Upper lobe of left lung (tissue), 6 donors: ENCODE results near the gene PARD3B. TPM values are rescaled to one million over a fixed set of nuclear protein-coding genes. Genes with fewer than 3 reads are reported as not detected.

Source experiments
- ATAC-seq, 2 donors: fragments of 200-7000 bp; cut with Tn5 transposase; one replicate each; pipeline ENCODE4 v1.9.1; 2022; ENCODE audit warnings: mild to moderate bottlenecking in 2 of 2, moderate library complexity in 2 of 2; ENCODE audit not compliant: low FRiP score in 2 of 2
- DNase-seq, 2 donors: peaks; one replicate each; pipeline ENCODE4 v3.0.0-alpha.2; 2019 to 2020
- H3K27ac ChIP-seq, 4 donors: fragments of 200-600 bp; sonication (generic); one replicate each; pipeline ENCODE4 v1.5.1; 2016 to 2019
- H3K27me3 ChIP-seq, 4 donors: fragments of 200-600 bp; sonication (generic); one replicate each; pipeline ENCODE4 v1.5.1; 2017 to 2019
- H3K36me3 ChIP-seq, 4 donors: fragments of 200-600 bp; sonication (generic); one replicate each; pipeline ENCODE4 v1.5.1; 2016 to 2019
- H3K4me1 ChIP-seq, 4 donors: fragments of 200-600 bp; sonication (generic); one replicate each; pipeline ENCODE4 v1.5.1; 2018 to 2019
- H3K4me3 ChIP-seq, 4 donors: fragments of 200-600 bp; sonication (generic); one replicate each; pipeline ENCODE4 v1.5.1; 2017 to 2019; ENCODE audit warnings: mild to moderate bottlenecking in 2 of 4, moderate library complexity in 1 of 4
- H3K9me3 ChIP-seq, 4 donors: fragments of 200-600 bp; sonication (generic); one replicate each; pipeline ENCODE4 v1.5.1; 2018 to 2019
- CTCF ChIP-seq, 6 experiments: fragments of 450-650 bp in 4 of 6; fragments of 200-600 bp in 2 of 6; sonication (generic) in 2 of 6; IDR thresholded peaks; one replicate each; pipeline ENCODE4 v1.5.1; 2016 to 2019; ENCODE audit warnings: antibody characterized with exemption in 6 of 6
- EP300 ChIP-seq, 4 donors: sonication (generic); formaldehyde crosslinking; IDR thresholded peaks; one replicate each; pipeline ENCODE4 v1.5.1; 2017; ENCODE audit warnings: antibody characterized with exemption in 4 of 4, control low read depth in 2 of 4
- POLR2A ChIP-seq, 4 donors: fragments of 450-650 bp; IDR thresholded peaks; one replicate each; pipeline ENCODE4 v1.5.1; 2016 to 2017; ENCODE audit warnings: antibody characterized with exemption in 4 of 4, mild to moderate bottlenecking in 2 of 4
- POLR2AphosphoS5 ChIP-seq, 2 donors: sonication (generic); formaldehyde crosslinking; IDR thresholded peaks; one replicate each; pipeline ENCODE4 v1.5.1; 2017; ENCODE audit warnings: antibody characterized with exemption in 2 of 2
- WGBS, 2 donors: methylation state at CpG; one replicate each; pipeline ENCODE4 v1.1.5; 2017 to 2018; 5-methylcytosine and 5-hydroxymethylcytosine counted together
- total RNA-seq, 6 donors: library from RNA; depleted of rRNA in 4 of 6; stranded (reverse); fragments of >200 nt in 4 of 6; gene quantifications; one replicate each; pipeline versions ENCODE4 v1.1.0 to v1.2.1, GENCODE V29; 2016 to 2021
- donor health status: DM: no; HTN: no; CAD: no; lungs with moderate emphysema.
- donor health status: DM: no; HTN: yes; CAD: no; lungs with severe emphysema.

PARD3B gene
- total RNA-seq, 6 donors from 2014 or later = 17.8 to 44.9 (median 24.2) TPM

- Histone ChIP-seq H3K4me3 (no peak overlapping the region), H3K4me1 (no peaks in the 10 kb centered on the region), H3K36me3 (no peaks in the 10 kb centered on the region), H3K9me3 (no peaks in the 10 kb centered on the region), H3K27me3 (no peaks in the 10 kb centered on the region), H3K27ac (no peak overlapping the region)
- WGBS, 2 donors = 80 to 85% methylated on average over 5 of the region's 5 CpGs
- no peak for DNase-seq
- ATAC-seq = no peak
- TF ChIP-seq CTCF (IDR thresholded peaks at IDR 0.05) = no peak
- TF ChIP-seq POLR2A (IDR thresholded peaks at IDR 0.05) = no peak
- no peak for TF ChIP-seq POLR2AphosphoS5 (IDR thresholded peaks at IDR 0.05)
Measured at GRCh38 chr2:204986641-204987040, 441.4 kb downstream of the PARD3B start.

- Histone ChIP-seq H3K4me3 (no peak overlapping the region), H3K4me1 (no peaks in the 10 kb centered on the region), H3K9me3 (no peaks in the 10 kb centered on the region), H3K36me3 (no peaks in the 10 kb centered on the region), H3K27me3 (no peaks in the 10 kb centered on the region), H3K27ac (no peak overlapping the region)
- 69 to 72% methylated on average over 3 of the region's 3 CpGs for WGBS, 2 donors
- no peak for DNase-seq
- no peak for TF ChIP-seq POLR2A (IDR thresholded peaks at IDR 0.05)
- ATAC-seq = no peak
Measured at GRCh38 chr2:204988836-204989235, 443.6 kb downstream of the PARD3B start.

GRCh38 chr2:204989877-204990276 is 444.6 kb downstream of the PARD3B start:
- Histone ChIP-seq H3K36me3 (no peaks in the 10 kb centered on the region), H3K4me3 (no peak overlapping the region), H3K4me1 (no peaks in the 10 kb centered on the region), H3K9me3 (no peaks in the 10 kb centered on the region), H3K27me3 (no peaks in the 10 kb centered on the region), H3K27ac (no peak overlapping the region)
- no peak for DNase-seq
- TF ChIP-seq POLR2AphosphoS5 (IDR thresholded peaks at IDR 0.05) = no peak
- no peak for TF ChIP-seq EP300 (IDR thresholded peaks at IDR 0.05)
- TF ChIP-seq POLR2A (IDR thresholded peaks at IDR 0.05) = no peak
- TF ChIP-seq CTCF (IDR thresholded peaks at IDR 0.05) = no peak
- WGBS, 2 donors = 95 to 98% methylated on average over 1 of the region's 1 CpG
- no peak for ATAC-seq

- Histone ChIP-seq H3K9me3 (no peaks in the 10 kb centered on the region), H3K36me3 (no peaks in the 10 kb centered on the region), H3K4me3 (no peak overlapping the region), H3K4me1 (no peaks in the 10 kb centered on the region), H3K27ac (no peak overlapping the region), H3K27me3 (no peaks in the 10 kb centered on the region)
- TF ChIP-seq EP300 (IDR thresholded peaks at IDR 0.05) (no peak), POLR2AphosphoS5 (IDR thresholded peaks at IDR 0.05) (no peak), POLR2A (IDR thresholded peaks at IDR 0.05) (no peak), CTCF (IDR thresholded peaks at IDR 0.05) (no peak)
- no peak for ATAC-seq
- DNase-seq = no peak
- 83 to 85% methylated on average over 7 to 8 of the region's 8 CpGs for whole genome bisulfite sequencing, 2 donors
Measured at GRCh38 chr2:205001300-205001966, 456.2 kb downstream of the PARD3B start.

GRCh38 chr2:205002390-205002789 is 457.1 kb downstream of the PARD3B start:
- TF ChIP-seq POLR2AphosphoS5 (IDR thresholded peaks at IDR 0.05) (no peak), CTCF (IDR thresholded peaks at IDR 0.05) (no peak), EP300 (IDR thresholded peaks at IDR 0.05) (no peak), POLR2A (IDR thresholded peaks at IDR 0.05) (no peak)
- ATAC-seq (no peak), DNase-seq (no peak)
- H3K9me3 ChIP-seq = peaks cover 0 to 1% (median 0%) of the 10 kb centered on the region in 4 donors
- H3K36me3 ChIP-seq = no peaks in the 10 kb centered on the region
- no peak overlapping the region for H3K27ac ChIP-seq
- H3K4me3 ChIP-seq = no peak overlapping the region
- no peaks in the 10 kb centered on the region for H3K4me1 ChIP-seq
- 88 to 89% methylated on average over 3 of the region's 3 CpGs for WGBS, 2 donors
- no peaks in the 10 kb centered on the region for H3K27me3 ChIP-seq
